GM19467 (cell line): ENCODE measurements around the gene MINPP1.
"Not testable (repeated sequence)": the region's sequence is repeated elsewhere in the genome, so short reads cannot be mapped to it uniquely, and the experiment has no call there.

Experiments
- ATAC-seq: cut with Tn5 transposase; IDR thresholded peaks from one replicate; pipeline ENCODE4 v1.9.1; 2021; ENCODE audit warnings: mild to moderate bottlenecking, moderate library complexity; ENCODE audit not compliant: unreplicated experiment

MINPP1 gene

GRCh38 chr10:87562750-87563149 lies 58.1 kb downstream of the MINPP1 start:
- ATAC-seq, result no peak

- ATAC-seq, result no peak
Measured at GRCh38 chr10:87565010-87565409, 60.3 kb downstream of the MINPP1 start.

GRCh38 chr10:87575851-87576250 lies 71.2 kb downstream of the MINPP1 start:
- no peak for ATAC-seq

DNA sequence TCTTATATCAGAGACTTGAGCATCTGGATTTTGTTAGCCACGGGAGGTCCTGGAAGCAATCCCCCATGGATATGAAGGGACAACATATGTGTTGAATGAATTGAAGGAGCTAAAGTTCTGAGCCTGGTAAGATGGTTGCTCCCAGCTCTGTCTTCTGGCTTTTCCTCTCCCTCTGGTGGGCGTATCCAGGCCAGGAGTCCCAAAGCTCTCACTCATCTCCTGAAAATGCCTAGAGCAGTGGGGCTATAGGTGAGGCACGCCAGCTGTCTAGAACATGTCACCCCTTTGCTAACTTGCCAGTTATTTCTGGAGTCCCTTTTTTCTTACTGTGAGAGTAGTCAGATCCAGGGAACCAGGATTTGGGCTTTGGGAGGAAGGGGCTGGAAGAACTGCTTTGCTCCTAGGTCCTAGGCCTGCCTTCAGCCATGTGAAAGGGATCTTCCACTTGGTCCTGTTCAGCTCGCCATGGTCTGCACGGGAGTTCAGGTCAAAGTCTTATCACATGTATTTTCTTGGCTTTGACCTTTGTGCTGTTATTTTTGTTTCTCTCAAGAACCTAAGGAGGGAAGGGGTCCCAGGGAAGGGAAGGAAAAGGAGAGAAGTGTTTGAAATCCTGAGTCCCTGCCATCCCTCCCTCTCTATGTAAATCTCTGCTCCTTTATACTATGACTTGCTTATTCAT lies 73.6 kb downstream of the MINPP1 start:
- no peak for ATAC-seq

- no peak for ATAC-seq
Measured at GRCh38 chr10:87578842-87579401, 74.2 kb downstream of the MINPP1 start.

- no peak for ATAC-seq
Measured at GRCh38 chr10:87579563-87579962, 74.9 kb downstream of the MINPP1 start.

- no peak for ATAC-seq
Measured at GRCh38 chr10:87580016-87580415, 75.3 kb downstream of the MINPP1 start.

- ATAC-seq, result no peak
Measured at GRCh38 chr10:87585565-87586514, 81.1 kb downstream of the MINPP1 start.

- no peak for ATAC-seq
Measured at GRCh38 chr10:87589645-87590051, 85.0 kb downstream of the MINPP1 start.

DNA sequence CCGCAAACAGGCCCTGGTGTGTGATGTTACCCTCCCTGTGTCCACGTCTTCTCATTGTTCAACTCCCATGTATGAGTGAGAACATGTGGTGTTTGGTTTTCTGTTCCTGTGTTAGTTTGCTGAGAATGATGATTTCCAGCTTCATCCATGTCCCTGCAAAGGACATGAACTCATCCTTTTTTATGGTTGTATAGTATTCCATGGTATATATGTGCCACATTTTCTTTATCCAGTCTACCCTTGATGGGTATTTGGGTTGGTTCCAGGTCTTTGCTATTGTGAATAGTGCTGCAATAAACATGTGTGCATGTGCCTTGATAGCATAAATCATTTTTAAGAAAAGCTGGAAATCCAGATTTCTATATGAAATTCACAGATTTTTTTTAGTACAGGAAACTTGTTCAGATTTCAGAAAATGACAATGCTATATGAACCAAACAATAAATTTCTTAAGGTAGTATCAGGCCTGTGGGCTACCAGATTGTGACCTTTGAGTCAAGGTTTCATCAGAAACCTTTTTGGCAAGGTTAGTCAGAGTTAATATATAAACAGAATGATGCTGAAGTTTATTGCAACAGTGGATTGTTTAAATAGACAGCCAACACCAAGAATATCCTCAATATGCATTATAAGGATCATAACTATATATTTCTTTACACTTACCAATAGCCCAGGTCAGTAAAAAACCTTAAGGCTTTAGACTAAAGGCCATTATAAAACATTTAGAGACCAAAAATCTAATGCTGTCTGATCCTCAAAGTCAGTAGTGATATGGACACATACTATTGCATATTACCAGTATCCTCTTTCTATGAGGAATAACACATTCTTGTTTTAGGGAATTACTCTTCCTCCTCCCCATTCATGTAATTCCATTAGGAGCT lies 86.3 kb downstream of the MINPP1 start:
- no peak for ATAC-seq

DNA sequence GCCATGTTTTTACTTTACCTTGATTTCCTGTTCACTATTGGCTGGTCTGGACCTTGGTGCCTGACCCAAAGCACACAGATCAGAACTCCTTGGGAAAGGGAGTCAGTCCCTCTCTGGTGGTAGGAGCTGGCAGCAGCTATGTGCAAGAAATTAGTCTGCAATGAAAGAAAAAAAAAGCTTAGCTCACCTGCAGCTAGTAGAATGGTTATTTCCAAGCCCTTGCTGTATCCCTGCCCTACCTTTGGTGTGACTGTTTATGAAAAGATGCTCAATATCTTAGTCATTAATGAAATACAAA lies 86.8 kb downstream of the MINPP1 start:
- ATAC-seq, result no peak

DNA sequence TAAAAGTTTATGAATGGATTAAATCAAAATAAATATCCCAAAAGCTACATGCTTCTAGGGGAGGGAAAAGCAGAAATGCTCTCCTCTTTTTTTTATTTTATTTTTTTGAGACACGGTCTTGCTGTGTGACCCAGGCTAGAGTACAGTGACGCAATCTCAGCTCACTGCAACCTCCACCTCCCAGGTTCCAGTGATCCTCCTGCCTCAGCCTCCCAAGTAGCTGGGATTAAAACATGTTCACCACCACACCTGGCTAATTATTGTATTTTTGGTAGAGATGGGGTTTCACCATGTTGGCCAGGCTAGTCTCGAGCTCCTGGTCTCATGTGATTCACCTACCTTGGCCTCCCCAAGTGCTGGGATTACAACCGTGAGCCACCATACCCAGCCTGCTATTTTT lies 88.2 kb downstream of the MINPP1 start:
- not testable (repeated sequence) for ATAC-seq

DNA sequence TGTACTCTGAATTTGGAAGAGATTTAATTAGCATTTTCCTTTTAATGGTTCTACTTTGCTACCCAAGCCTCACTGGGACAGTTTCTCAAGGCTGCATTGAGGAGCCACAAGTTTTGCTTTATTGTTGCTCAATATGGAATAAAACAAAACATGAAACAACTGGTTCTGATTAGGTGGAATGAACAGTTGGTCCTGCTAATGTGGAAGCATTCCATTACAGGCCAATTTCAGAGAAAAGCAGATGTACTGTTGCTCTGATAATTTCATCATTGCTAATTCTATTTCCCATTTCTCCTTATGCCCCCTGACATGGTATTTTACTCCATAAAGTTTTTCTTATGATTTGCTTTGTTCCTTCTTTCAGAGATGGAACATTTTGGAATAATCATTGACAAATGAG lies 89.0 kb downstream of the MINPP1 start:
- ATAC-seq, result no peak

- ATAC-seq, result no peak
Measured at GRCh38 chr10:87594181-87594580, 89.5 kb downstream of the MINPP1 start.

GRCh38 chr10:87594864-87595263 lies 90.2 kb downstream of the MINPP1 start:
- no peak for ATAC-seq

DNA sequence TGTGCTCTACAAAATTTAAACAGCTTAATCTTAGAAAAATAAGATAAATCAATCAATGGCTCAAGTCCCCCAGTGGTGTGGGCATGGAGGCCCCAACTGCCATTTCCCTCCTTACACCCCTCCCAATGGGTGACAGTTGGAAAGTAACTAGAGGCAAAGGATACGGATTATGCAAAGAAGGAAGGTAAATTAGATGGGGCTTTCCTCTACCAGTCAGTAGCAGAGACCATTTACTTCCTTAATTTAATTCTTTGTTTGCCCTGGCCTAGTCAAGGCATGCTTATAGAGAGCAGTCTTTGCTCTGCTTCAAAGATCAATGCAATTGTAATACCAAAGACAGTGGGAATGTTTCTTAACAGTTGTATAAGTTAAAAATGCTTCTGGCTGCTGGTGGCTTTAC lies 91.7 kb downstream of the MINPP1 start:
- no peak for ATAC-seq

DNA sequence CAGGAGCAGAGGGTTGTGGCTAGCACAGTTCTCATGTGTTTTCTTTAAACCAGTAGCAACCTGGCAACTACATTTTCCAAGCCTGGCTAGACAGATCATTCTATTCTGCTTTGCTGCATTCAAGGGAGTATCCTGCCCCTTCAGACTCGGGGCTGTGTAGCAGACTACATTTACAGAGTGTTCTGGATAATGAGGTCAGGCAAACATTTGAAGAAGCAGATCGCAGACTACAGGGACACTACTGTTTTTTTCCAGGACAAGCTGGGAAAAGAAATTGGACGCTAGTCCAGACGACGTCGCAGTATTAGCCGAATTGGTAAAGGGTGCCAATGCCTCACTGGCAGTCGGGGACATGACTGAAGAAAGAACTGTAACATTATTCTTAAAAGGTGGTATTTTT lies 94.0 kb downstream of the MINPP1 start:
- no peak for ATAC-seq

- no peak for ATAC-seq
Measured at GRCh38 chr10:87600581-87600980, 95.9 kb downstream of the MINPP1 start.
